GM12878 (cell line): Measurements from ENCODE around the gene MAPRE2. TPM values are rescaled to one million over a fixed set of nuclear protein-coding genes. Genes with fewer than 3 reads are reported as not detected.

Experiments
- ATAC-seq: fragments of 200-7000 bp; cut with Tn5 transposase; 3 replicates; pipeline ENCODE4 v1.9.1; 2020; ENCODE audit warnings: mild to moderate bottlenecking, moderate library complexity
- BruUV-seq: library from RNA; stranded (reverse); fragments of 400-500 nt; replicated peaks from 2 replicates; lab custom pipeline; 2021; lab: Mats Ljungman, UMichigan
- CTCF ChIA-PET: fragments of 300-600 bp; sonication (Branson Sonifier 250); formaldehyde crosslinking; extraction: SDS; loops from one replicate; lab custom pipeline; 2021; ENCODE audit warnings: inconsistent platforms; lab: Yijun Ruan, JAX
- POLR2A ChIA-PET: fragments of 350-600 bp; formaldehyde crosslinking; extraction: SDS; loops from one replicate; lab custom pipeline; 2021; ENCODE audit warnings: inconsistent platforms; lab: Charles Lee
- RAD21 ChIA-PET: fragments of 300-600 bp; sonication (Branson Sonifier 250); formaldehyde crosslinking; loops from one replicate; lab custom pipeline; 2023; ENCODE audit warnings: antibody characterized with exemption; ENCODE audit not compliant: unreplicated experiment; lab: Charles Lee
- SMC1A ChIA-PET: fragments of 300-600 bp; sonication (Branson Sonifier 250); formaldehyde crosslinking; loops from one replicate; lab custom pipeline; 2023; ENCODE audit not compliant: unreplicated experiment, uncharacterized antibody; lab: Charles Lee
- DNase-seq: peaks from one replicate; pipeline ENCODE4 v3.0.0-alpha.2; 2011; ENCODE audit warnings: low read depth, low spot score
- FAIRE-seq: peaks from 3 replicates; lab custom pipeline; 2011; peaks lifted over from hg19 to GRCh38; lab: Jason Lieb, UNC
- H2AFZ ChIP-seq: 2 replicates; pipeline ENCODE4 v1.6.0; 2011; ENCODE audit warnings: low read depth, low read length, control low read depth; ENCODE audit not compliant: control insufficient read depth
- H3K27ac ChIP-seq: 2 replicates; pipeline ENCODE4 v1.5.1; 2011; ENCODE audit warnings: control low read depth; ENCODE audit not compliant: control insufficient read depth, insufficient read depth
- H3K27me3 ChIP-seq, 2 experiments: replicated peaks in 1 of 2; 2 replicates each; pipeline versions ENCODE4 v1.6.0 to v1.6.1; 2011; ENCODE audit warnings: low read length in 1 of 2; ENCODE audit not compliant: control insufficient read depth in 2 of 2, insufficient read depth in 2 of 2
- H3K36me3 ChIP-seq, 2 experiments: 2 replicates each; pipeline ENCODE4 v1.5.1; 2011; ENCODE audit warnings: low read length in 1 of 2; ENCODE audit not compliant: control insufficient read depth in 2 of 2, insufficient read depth in 2 of 2
- H3K4me1 ChIP-seq: 2 replicates; pipeline ENCODE4 v1.6.1; 2011; ENCODE audit warnings: mild to moderate bottlenecking, low read length, moderate library complexity, mixed read lengths; ENCODE audit not compliant: control insufficient read depth, insufficient read depth
- H3K4me2 ChIP-seq: 2 replicates; pipeline ENCODE4 v1.6.0; 2011; ENCODE audit warnings: control low read depth; ENCODE audit not compliant: control insufficient read depth, insufficient read depth
- H3K4me3 ChIP-seq: fragments of 200-600 bp; sonication (generic); 2 replicates; pipeline ENCODE4 v1.5.1; 2016
- H3K79me2 ChIP-seq: 2 replicates; pipeline ENCODE4 v1.6.0; 2011; ENCODE audit warnings: low read length; ENCODE audit not compliant: control insufficient read depth, insufficient read depth
- H3K9ac ChIP-seq: 2 replicates; pipeline ENCODE4 v1.8.0; 2011; ENCODE audit warnings: low read length, control low read depth, mixed read lengths; ENCODE audit not compliant: control insufficient read depth, insufficient read depth
- H3K9me3 ChIP-seq: replicated peaks from 3 replicates; pipeline ENCODE4 v1.5.1; 2011; ENCODE audit warnings: mild to moderate bottlenecking, low read length; ENCODE audit not compliant: control insufficient read depth, insufficient read depth
- H4K20me1 ChIP-seq: 2 replicates; pipeline ENCODE4 v1.6.0; 2011; ENCODE audit not compliant: control insufficient read depth, insufficient read depth
- ASH2L ChIP-seq: fragments of 300-600, 200-600 bp; sonication (generic); IDR thresholded peaks from 2 replicates; pipeline ENCODE4 v1.6.1; 2017; ENCODE audit warnings: low read depth, mild to moderate bottlenecking, borderline replicate concordance
- BRCA1 ChIP-seq: IDR thresholded peaks from 2 replicates; pipeline ENCODE4 v1.6.1; 2011; ENCODE audit warnings: low read depth, low read length, improper control_type of control experiment
- CHD4 ChIP-seq: fragments of 200-600 bp; sonication (generic); IDR thresholded peaks from 2 replicates; pipeline ENCODE4 v1.6.1; 2016; ENCODE audit warnings: mild to moderate bottlenecking
- DPF2 ChIP-seq: fragments of 450-650 bp; IDR thresholded peaks from 2 replicates; pipeline ENCODE4 v1.6.1; 2017; ENCODE audit warnings: mild to moderate bottlenecking
- JUNB ChIP-seq: IDR thresholded peaks from 2 replicates; pipeline ENCODE4 v1.6.1; 2016; ENCODE audit warnings: antibody characterized with exemption, mild to moderate bottlenecking
- KAT2A ChIP-seq: conservative IDR thresholded peaks from 2 replicates; pipeline ENCODE4 v1.6.1; 2011; ENCODE audit warnings: low read depth, low read length; ENCODE audit not compliant: control insufficient read depth
- KDM1A ChIP-seq: fragments of 200-600 bp; sonication (generic); IDR thresholded peaks from 2 replicates; pipeline ENCODE4 v1.6.1; 2016; ENCODE audit warnings: borderline replicate concordance
- KLF5 ChIP-seq: fragments of 450-650 bp; IDR thresholded peaks from 2 replicates; pipeline ENCODE4 v1.6.1; 2014; ENCODE audit warnings: mild to moderate bottlenecking; ENCODE audit not compliant: partially characterized antibody
- NFIC ChIP-seq: IDR thresholded peaks from 2 replicates; pipeline ENCODE4 v1.6.1; 2012; ENCODE audit warnings: low read depth, mild to moderate bottlenecking, inconsistent platforms, low read length, moderate library complexity
- NFYA ChIP-seq: IDR thresholded peaks from 2 replicates; pipeline ENCODE4 v1.6.1; 2011; ENCODE audit warnings: low read depth, mild to moderate bottlenecking, low read length, improper control_type of control experiment, borderline replicate concordance
- PAX5 ChIP-seq: IDR thresholded peaks from 2 replicates; pipeline ENCODE4 v1.6.1; 2011; ENCODE audit warnings: low read depth, low read length, borderline replicate concordance
- PML ChIP-seq: IDR thresholded peaks from 2 replicates; pipeline ENCODE4 v1.6.1; 2012; ENCODE audit warnings: low read length, inconsistent platforms
- POLR2AphosphoS5 ChIP-seq: IDR thresholded peaks from 2 replicates; pipeline ENCODE4 v1.6.1; 2011; ENCODE audit warnings: mild to moderate bottlenecking, low read length, inconsistent platforms
- RCOR1 ChIP-seq: conservative IDR thresholded peaks from 2 replicates; pipeline ENCODE4 v1.6.1; 2012; ENCODE audit warnings: low read depth, low read length, improper control_type of control experiment
- SIX5 ChIP-seq: IDR thresholded peaks from 2 replicates; pipeline ENCODE4 v1.6.1; 2011; ENCODE audit warnings: mild to moderate bottlenecking, low read depth, low read length, moderate library complexity; ENCODE audit not compliant: severe bottlenecking
- TARDBP ChIP-seq: IDR thresholded peaks from 2 replicates; pipeline ENCODE4 v1.6.1; 2016; ENCODE audit warnings: borderline replicate concordance
- TCF12 ChIP-seq: IDR thresholded peaks from 2 replicates; pipeline ENCODE4 v1.6.1; 2011; ENCODE audit warnings: low read depth, mild to moderate bottlenecking, low read length
- WGBS: methylation state at CpG from one replicate; pipeline ENCODE4 v1.1.6; 2016; ENCODE audit warnings: low lambda C conversion rate; ENCODE audit not compliant: insufficient replicate concordance, insufficient coverage; ENCODE audit errors: missing lambda C conversion rate; 5-methylcytosine and 5-hydroxymethylcytosine counted together
- in situ Hi-C: fragments of 300-500 bp; cut with MboI; formaldehyde crosslinking; loops from 9 replicates; pipeline ENCODE4 v1.14.3; 2018; ENCODE audit warnings: mixed read lengths
- intact Hi-C: fragments of 100-400 bp; cut with micrococcal nuclease; formaldehyde crosslinking; loops from one replicate; pipeline ENCODE4 v1.14.2; 2022; ENCODE audit not compliant: unreplicated experiment
- polyA plus RNA-seq, 11 experiments: library from polyadenylated mRNA; depleted of rRNA in 4 of 11; unstranded in 6 of 11; stranded (reverse) in 5 of 11; fragments of >200 nt; fragmentation: Nextera tagmentation in 4 of 11; fragmentation: Illumina TruSeq in 1 of 11; extraction: Ambion mirVana in 4 of 11; extraction: Trizol in 1 of 11; gene quantifications; 1 replicate in 1 of 11; 2 replicates in 10 of 11; pipeline versions ENCODE4 v1.2.1 to v1.2.3, GENCODE V29; 2011 to 2016; ENCODE audit warnings: inconsistent platforms in 2 of 11, missing spikeins in 2 of 11, low read depth in 1 of 11
- total RNA-seq, 4 experiments: library from RNA; depleted of rRNA in 3 of 4; stranded (reverse); fragments of >200 nt in 3 of 4; fragmentation: Illumina TruSeq in 1 of 4; extraction: Trizol in 1 of 4; gene quantifications; 2 replicates each; pipeline versions ENCODE4 v1.2.1 to v1.2.3, GENCODE V29; 2013 to 2021
- TF ChIP-seq, protein P1 (sequence below), 3 experiments: IDR thresholded peaks in 2 of 3; conservative IDR thresholded peaks in 1 of 3; 2 replicates each; pipeline ENCODE4 v1.5.1; 2011; ENCODE audit warnings: low read depth in 3 of 3, low read length in 3 of 3, mild to moderate bottlenecking in 3 of 3, control low read depth in 2 of 3, moderate library complexity in 2 of 3, inconsistent platforms in 1 of 3, mixed read lengths in 1 of 3; ENCODE audit not compliant: control insufficient read depth in 2 of 3, insufficient read depth in 1 of 3; ENCODE audit errors: extremely low read depth in 1 of 3
- TF ChIP-seq, protein P2 (sequence below): IDR thresholded peaks from 2 replicates; pipeline ENCODE4 v1.6.1; 2011; ENCODE audit warnings: low read depth, mild to moderate bottlenecking, low read length, moderate library complexity, borderline replicate concordance; ENCODE audit errors: extremely low read depth

The MAPRE2 gene
- total and polyA plus RNA-seq, 10 of the 15 experiments (the other 5 are each of a cell fraction or from before 2014, with no cell fraction given): 11.0 to 50.6 (median 24.0) TPM

DNA sequence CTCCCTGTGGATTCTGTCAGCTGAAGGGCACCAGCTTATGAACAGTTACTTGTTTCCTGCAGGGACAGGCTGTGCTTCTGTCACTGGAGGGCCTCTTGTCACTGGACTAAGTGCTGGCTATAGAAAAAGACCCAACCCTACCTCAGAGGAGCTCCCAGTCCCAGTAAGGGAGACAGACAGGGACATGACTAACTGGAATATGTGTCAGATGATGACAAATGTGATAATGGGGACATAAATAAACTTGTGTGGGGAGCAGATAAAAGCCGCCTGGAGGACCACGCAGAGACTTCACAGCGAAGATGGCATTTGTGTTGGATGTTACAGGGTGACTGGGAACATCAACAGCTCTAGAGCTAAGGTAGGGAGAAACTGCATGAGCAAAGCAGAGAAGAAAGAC lies 95.0 kb downstream of the MAPRE2 start:
- SMC1A ChIA-PET: interaction anchor here (0.9 kb wide), 1 partner anchor 107 kb away, joined by 3 read pairs; no protein-coding TSS in a partner anchor
- Histone ChIP-seq H2AFZ (no peak overlapping the region), H3K36me3 (peaks cover 3 to 9% of the 10 kb centered on the region in 2 experiments; a peak in 3 of 4 replicates), H4K20me1 (no peaks in the 10 kb centered on the region), H3K27ac (no peak overlapping the region), H3K27me3 (no peaks in the 10 kb centered on the region), H3K9me3 (no peaks in the 10 kb centered on the region), H3K4me2 (no peak overlapping the region), H3K79me2 (no peaks in the 10 kb centered on the region), H3K4me3 (no peak overlapping the region), H3K9ac (no peak overlapping the region), H3K4me1 (peaks cover 3% of the 10 kb centered on the region)
- FAIRE-seq: no peak
- no peak for DNase-seq
- 83% methylated on average over 3 of the region's 3 CpGs for WGBS
- POLR2A ChIA-PET: no interaction called here
- CTCF ChIA-PET: interaction anchor here (1.3 to 1.7 kb wide), 3 partner anchors 11 to 130 kb away, joined by 4 to 5 read pairs (median 5); no protein-coding TSS in a partner anchor
- RAD21 ChIA-PET: no interaction called here
- in situ Hi-C loops: no loop called here
- ATAC-seq: no peak
- TF ChIP-seq, protein P1, sequence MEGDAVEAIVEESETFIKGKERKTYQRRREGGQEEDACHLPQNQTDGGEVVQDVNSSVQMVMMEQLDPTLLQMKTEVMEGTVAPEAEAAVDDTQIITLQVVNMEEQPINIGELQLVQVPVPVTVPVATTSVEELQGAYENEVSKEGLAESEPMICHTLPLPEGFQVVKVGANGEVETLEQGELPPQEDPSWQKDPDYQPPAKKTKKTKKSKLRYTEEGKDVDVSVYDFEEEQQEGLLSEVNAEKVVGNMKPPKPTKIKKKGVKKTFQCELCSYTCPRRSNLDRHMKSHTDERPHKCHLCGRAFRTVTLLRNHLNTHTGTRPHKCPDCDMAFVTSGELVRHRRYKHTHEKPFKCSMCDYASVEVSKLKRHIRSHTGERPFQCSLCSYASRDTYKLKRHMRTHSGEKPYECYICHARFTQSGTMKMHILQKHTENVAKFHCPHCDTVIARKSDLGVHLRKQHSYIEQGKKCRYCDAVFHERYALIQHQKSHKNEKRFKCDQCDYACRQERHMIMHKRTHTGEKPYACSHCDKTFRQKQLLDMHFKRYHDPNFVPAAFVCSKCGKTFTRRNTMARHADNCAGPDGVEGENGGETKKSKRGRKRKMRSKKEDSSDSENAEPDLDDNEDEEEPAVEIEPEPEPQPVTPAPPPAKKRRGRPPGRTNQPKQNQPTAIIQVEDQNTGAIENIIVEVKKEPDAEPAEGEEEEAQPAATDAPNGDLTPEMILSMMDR (IDR thresholded peaks at IDR 0.05 in 2 of 3, conservative IDR thresholded peaks at IDR 0.05 in 1 of 3; ENCODE audit: control insufficient read depth in 2 of 3, extremely low read depth in 1 of 3, insufficient read depth in 1 of 3, low read depth in 3 of 3, low read length in 3 of 3): no peak
- TF ChIP-seq SIX5 (no peak), CHD4 (no peak), NFYA (no peak), NFIC (no peak), KLF5 (no peak), DPF2 (no peak), JUNB (no peak), KAT2A (no peak), RCOR1 (no peak), ASH2L (no peak), PAX5 (no peak), POLR2AphosphoS5 (no peak), KDM1A (no peak), TCF12 (no peak), BRCA1 (no peak), TARDBP (no peak), PML (no peak)
- TF ChIP-seq, protein P2, sequence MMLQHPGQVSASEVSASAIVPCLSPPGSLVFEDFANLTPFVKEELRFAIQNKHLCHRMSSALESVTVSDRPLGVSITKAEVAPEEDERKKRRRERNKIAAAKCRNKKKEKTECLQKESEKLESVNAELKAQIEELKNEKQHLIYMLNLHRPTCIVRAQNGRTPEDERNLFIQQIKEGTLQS: no peak
- no TSS peak for BruUV-seq
- intact Hi-C loops: no loop called here
